GM23338 (cell line): ENCODE results near the gene ATG16L2. TPM values are rescaled to one million over a fixed set of nuclear protein-coding genes. Genes with fewer than 3 reads are reported as not detected.

Experiments
- ATAC-seq: fragments of 200-7000 bp; cut with Tn5 transposase; 3 replicates; pipeline ENCODE4 v1.9.1; 2020
- DNase-seq: peaks from one replicate; pipeline ENCODE4 v3.0.0-alpha.2; 2015; ENCODE audit warnings: low spot score
- H2AFZ ChIP-seq: fragments of 200-600 bp; sonication (generic); 2 replicates; pipeline ENCODE4 v1.8.0; 2016; ENCODE audit warnings: antibody characterized with exemption, mild to moderate bottlenecking, moderate library complexity
- H3F3A ChIP-seq: fragments of 200-600 bp; sonication (generic); replicated peaks from 2 replicates; pipeline ENCODE4 v1.8.0; 2017; ENCODE audit warnings: antibody characterized with exemption, mixed run types, low read depth
- H3K27ac ChIP-seq: fragments of 200-600 bp; sonication (generic); 2 replicates; pipeline ENCODE4 v1.6.1; 2016; ENCODE audit warnings: low read depth
- H3K27me3 ChIP-seq: fragments of 200-600 bp; sonication (generic); 2 replicates; pipeline ENCODE4 v1.8.0; 2016; ENCODE audit warnings: mild to moderate bottlenecking, mixed run types, moderate library complexity; ENCODE audit not compliant: insufficient read depth
- H3K36me3 ChIP-seq: fragments of 200-600 bp; sonication (generic); 2 replicates; pipeline ENCODE4 v1.8.0; 2016; ENCODE audit warnings: mild to moderate bottlenecking; ENCODE audit not compliant: insufficient read depth
- H3K4me1 ChIP-seq: fragments of 200-600 bp; sonication (generic); 2 replicates; pipeline ENCODE4 v1.8.0; 2016; ENCODE audit warnings: mild to moderate bottlenecking, moderate library complexity; ENCODE audit not compliant: insufficient read depth
- H3K4me2 ChIP-seq: fragments of 200-600 bp; sonication (generic); 2 replicates; pipeline ENCODE4 v1.7.1; 2017; ENCODE audit warnings: mixed run types
- H3K4me3 ChIP-seq: fragments of 200-600 bp; sonication (generic); 2 replicates; pipeline ENCODE4 v1.6.1; 2016; ENCODE audit warnings: mixed run types
- H3K79me2 ChIP-seq: fragments of 200-600 bp; sonication (generic); replicated peaks from 2 replicates; pipeline ENCODE4 v1.8.0; 2017; ENCODE audit warnings: mild to moderate bottlenecking; ENCODE audit not compliant: insufficient read depth
- H3K9me2 ChIP-seq: fragments of 200-600 bp; sonication (generic); 2 replicates; pipeline ENCODE4 v1.8.0; 2017; ENCODE audit not compliant: insufficient read depth
- H4K20me1 ChIP-seq: fragments of 200-600 bp; sonication (generic); replicated peaks from 2 replicates; pipeline ENCODE4 v1.8.0; 2017; ENCODE audit warnings: mild to moderate bottlenecking; ENCODE audit not compliant: insufficient read depth
- H3K27ac Mint-ChIP-seq: 2 replicates; pipeline ENCODE4 v1.8.0; 2020; ENCODE audit warnings: inconsistent platforms, mild to moderate bottlenecking, moderate library complexity, mixed read lengths
- H3K27me3 Mint-ChIP-seq: 3 replicates; pipeline ENCODE4 v1.8.0; 2022; ENCODE audit warnings: low read depth, mild to moderate bottlenecking, moderate library complexity, mixed read lengths, inconsistent platforms; ENCODE audit not compliant: insufficient read depth, poor library complexity
- H3K36me3 Mint-ChIP-seq: 3 replicates; pipeline ENCODE4 v1.8.0; 2021; ENCODE audit warnings: low read depth, mild to moderate bottlenecking, inconsistent platforms, moderate library complexity, mixed read lengths
- H3K4me1 Mint-ChIP-seq: 3 replicates; pipeline ENCODE4 v1.8.0; 2020; ENCODE audit warnings: mild to moderate bottlenecking, inconsistent platforms, mixed read lengths
- H3K4me3 Mint-ChIP-seq: 3 replicates; pipeline ENCODE4 v1.8.0; 2021; ENCODE audit warnings: moderate library complexity, mild to moderate bottlenecking, inconsistent platforms, mixed read lengths
- H3K9me3 Mint-ChIP-seq: 3 replicates; pipeline ENCODE4 v1.8.0; 2020; ENCODE audit warnings: moderate library complexity, mild to moderate bottlenecking, inconsistent platforms, mixed read lengths
- ZNF114 ChIP-seq: fragments of 250-450 bp; sonication (Bioruptor Pico); IDR thresholded peaks from 2 replicates; pipeline ENCODE4 v1.5.0; 2020; ENCODE audit warnings: mild to moderate bottlenecking, moderate library complexity
- ZNF462 ChIP-seq: fragments of 250-450 bp; sonication (Bioruptor Pico); IDR thresholded peaks from 2 replicates; pipeline ENCODE4 v1.5.0; 2020; ENCODE audit warnings: mild to moderate bottlenecking, moderate library complexity
- polyA plus RNA-seq: library from polyadenylated mRNA; unstranded; fragments of >200 nt; fragmentation: Nextera tagmentation; extraction: Ambion mirVana; gene quantifications from 2 replicates; pipeline ENCODE4 v1.2.1, GENCODE V29; 2016
- total RNA-seq: library from RNA; depleted of rRNA; stranded (reverse); fragments of >200 nt; shearing (Covaris generic); gene quantifications from 2 replicates; pipeline ENCODE4 v1.2.3, GENCODE V29; 2014
- TF ChIP-seq, protein P1 (sequence below), 2 experiments: fragments of 200-600 bp in 1 of 2; sonication (generic) in 1 of 2; conservative IDR thresholded peaks; 2 replicates each; pipeline versions ENCODE4 v1.5.1 to v1.6.1; 2016 to 2017; ENCODE audit warnings: antibody characterized with exemption in 2 of 2, low read depth in 2 of 2, mild to moderate bottlenecking in 2 of 2, moderate library complexity in 1 of 2

The ATG16L2 gene
- total and polyA plus RNA-seq, 2 experiments from 2014 or later = 9.6 to 24.6 TPM

DNA sequence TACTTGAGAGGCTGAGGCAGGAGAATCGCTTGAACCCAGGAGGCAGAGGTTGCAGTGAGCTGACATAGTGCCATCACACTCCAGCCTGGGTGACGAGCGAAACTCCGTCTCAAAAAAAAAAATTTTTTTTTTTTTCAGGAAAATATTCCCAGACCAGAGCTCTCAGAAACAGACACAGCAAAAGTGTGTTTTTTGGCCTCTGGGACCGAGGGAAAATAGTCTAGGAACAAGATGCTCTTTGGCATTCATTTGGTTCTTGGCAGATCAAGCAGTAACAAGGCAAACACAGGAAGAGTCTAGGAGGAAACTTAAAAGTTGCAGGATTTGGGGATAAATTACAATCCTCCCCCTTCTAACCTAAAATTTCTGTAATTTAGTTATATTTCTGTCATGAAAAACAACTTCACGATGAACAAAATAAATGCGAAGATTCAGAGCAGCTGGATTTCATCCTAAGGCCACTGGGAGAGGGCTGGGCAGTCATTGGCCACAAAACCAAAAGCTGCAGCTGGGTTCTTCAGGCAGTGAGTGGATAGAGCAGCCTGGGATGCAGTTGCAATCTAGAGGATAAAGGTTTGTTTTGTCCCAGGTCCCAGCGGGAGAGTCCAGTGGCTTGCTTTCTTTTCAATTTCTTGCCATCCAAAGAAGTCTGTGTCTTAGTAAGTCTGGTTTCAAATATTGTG, 19.7 kb downstream of the ATG16L2 start:
- no peak for ATAC-seq
- Mint-ChIP-seq H3K27me3 (peaks cover 10% of the 10 kb centered on the region), H3K4me3 (no peak overlapping the region), H3K36me3 (no peaks in the 10 kb centered on the region), H3K4me1 (peaks cover 8% of the 10 kb centered on the region; the same call in 2 of the 3 replicates), H3K9me3 (no peaks in the 10 kb centered on the region), H3K27ac (no peak overlapping the region)
- H2AFZ ChIP-seq = no peak overlapping the region
- no peaks in the 10 kb centered on the region; the same call in 1 of the 2 replicates for H4K20me1 ChIP-seq
- H3K79me2 ChIP-seq = no peaks in the 10 kb centered on the region
- H3K27me3 ChIP-seq = no peaks in the 10 kb centered on the region
- no peak overlapping the region for H3K4me3 ChIP-seq
- no peak overlapping the region for H3K27ac ChIP-seq
- TF ChIP-seq, protein P1, sequence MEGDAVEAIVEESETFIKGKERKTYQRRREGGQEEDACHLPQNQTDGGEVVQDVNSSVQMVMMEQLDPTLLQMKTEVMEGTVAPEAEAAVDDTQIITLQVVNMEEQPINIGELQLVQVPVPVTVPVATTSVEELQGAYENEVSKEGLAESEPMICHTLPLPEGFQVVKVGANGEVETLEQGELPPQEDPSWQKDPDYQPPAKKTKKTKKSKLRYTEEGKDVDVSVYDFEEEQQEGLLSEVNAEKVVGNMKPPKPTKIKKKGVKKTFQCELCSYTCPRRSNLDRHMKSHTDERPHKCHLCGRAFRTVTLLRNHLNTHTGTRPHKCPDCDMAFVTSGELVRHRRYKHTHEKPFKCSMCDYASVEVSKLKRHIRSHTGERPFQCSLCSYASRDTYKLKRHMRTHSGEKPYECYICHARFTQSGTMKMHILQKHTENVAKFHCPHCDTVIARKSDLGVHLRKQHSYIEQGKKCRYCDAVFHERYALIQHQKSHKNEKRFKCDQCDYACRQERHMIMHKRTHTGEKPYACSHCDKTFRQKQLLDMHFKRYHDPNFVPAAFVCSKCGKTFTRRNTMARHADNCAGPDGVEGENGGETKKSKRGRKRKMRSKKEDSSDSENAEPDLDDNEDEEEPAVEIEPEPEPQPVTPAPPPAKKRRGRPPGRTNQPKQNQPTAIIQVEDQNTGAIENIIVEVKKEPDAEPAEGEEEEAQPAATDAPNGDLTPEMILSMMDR (conservative IDR thresholded peaks at IDR 0.05; ENCODE audit: low read depth in 2 of 2) = no peak
- TF ChIP-seq ZNF462 (CRISPR knock-in tag) (no peak), ZNF114 (CRISPR knock-in tag) (no peak)
- H3K36me3 ChIP-seq = no peaks in the 10 kb centered on the region
- no peak overlapping the region for H3K4me2 ChIP-seq
- H3K4me1 ChIP-seq = peaks cover 7% of the 10 kb centered on the region
- no peak for DNase-seq
- H3F3A ChIP-seq = no peaks in the 10 kb centered on the region
- no peaks in the 10 kb centered on the region for H3K9me2 ChIP-seq
